SK-N-SH treated with all-trans-retinoic acid at 6 μM for 48 hours (cell line): ENCODE measurements around the gene CYP2B6.

Source experiments
- ARNTL ChIP-seq: fragments of 450-650 bp; formaldehyde crosslinking; IDR thresholded peaks from 2 replicates; pipeline ENCODE4 v1.5.0; 2020; ENCODE audit warnings: low read depth, mild to moderate bottlenecking, moderate library complexity, borderline replicate concordance
- CSDC2 ChIP-seq: fragments of 250-450 bp; sonication (Bioruptor Pico); IDR thresholded peaks from 2 replicates; pipeline ENCODE4 v1.5.0; 2020; ENCODE audit warnings: mild to moderate bottlenecking, moderate library complexity
- GLIS3 ChIP-seq: fragments of 250-450 bp; sonication (Bioruptor Pico); IDR thresholded peaks from 2 replicates; pipeline ENCODE4 v1.5.0; 2020; ENCODE audit warnings: mild to moderate bottlenecking, moderate library complexity
- PPARA ChIP-seq: fragments of 250-450 bp; sonication (Bioruptor Pico); IDR thresholded peaks from 2 replicates; pipeline ENCODE4 v1.5.0; 2020; ENCODE audit warnings: mild to moderate bottlenecking, borderline replicate concordance
- RARB ChIP-seq: fragments of 250-450 bp; sonication (Bioruptor Pico); IDR thresholded peaks from 2 replicates; pipeline ENCODE4 v1.8.0; 2021; ENCODE audit warnings: mild to moderate bottlenecking, moderate library complexity
- TOX ChIP-seq: fragments of 250-450 bp; sonication (Bioruptor Pico); IDR thresholded peaks from 2 replicates; pipeline ENCODE4 v1.8.0; 2021; ENCODE audit warnings: mild to moderate bottlenecking, moderate library complexity, borderline replicate concordance
- ZFP3 ChIP-seq: fragments of 250-450 bp; sonication (Bioruptor Pico); IDR thresholded peaks from 2 replicates; pipeline ENCODE4 v1.5.0; 2020; ENCODE audit warnings: mild to moderate bottlenecking, moderate library complexity
- TF ChIP-seq, protein P1 (sequence below): fragments of 250-450 bp; sonication (Bioruptor Pico); IDR thresholded peaks from 2 replicates; pipeline ENCODE4 v1.5.1; 2020; ENCODE audit warnings: low read depth, mild to moderate bottlenecking, moderate library complexity

DNA sequence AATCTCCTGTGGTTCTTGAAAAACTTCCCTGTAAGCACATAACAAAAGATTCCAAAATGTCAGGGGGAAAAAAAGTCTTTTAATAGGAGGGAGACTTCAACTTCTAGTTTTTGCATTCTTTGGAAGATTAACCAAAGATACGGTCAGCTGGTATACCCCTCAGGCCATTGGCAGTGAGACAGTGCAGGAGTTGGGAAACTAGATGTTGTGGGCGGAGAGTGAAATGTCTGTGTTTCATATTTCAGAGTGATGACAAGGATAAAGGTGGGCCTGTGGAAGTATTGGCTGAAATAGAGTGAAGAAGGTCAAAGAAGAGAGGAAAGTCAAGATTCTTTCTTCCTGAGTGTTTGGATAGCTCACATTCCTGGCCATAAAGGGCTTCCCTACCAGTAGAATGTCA is 40.8 kb downstream of the CYP2B6 start:
- no peak for TF ChIP-seq ZFP3
- no peak for TF ChIP-seq CSDC2 (CRISPR knock-in tag)
- no peak for TF ChIP-seq RARB (CRISPR knock-in tag)
- TF ChIP-seq ARNTL = no peak
- TF ChIP-seq, protein P1, sequence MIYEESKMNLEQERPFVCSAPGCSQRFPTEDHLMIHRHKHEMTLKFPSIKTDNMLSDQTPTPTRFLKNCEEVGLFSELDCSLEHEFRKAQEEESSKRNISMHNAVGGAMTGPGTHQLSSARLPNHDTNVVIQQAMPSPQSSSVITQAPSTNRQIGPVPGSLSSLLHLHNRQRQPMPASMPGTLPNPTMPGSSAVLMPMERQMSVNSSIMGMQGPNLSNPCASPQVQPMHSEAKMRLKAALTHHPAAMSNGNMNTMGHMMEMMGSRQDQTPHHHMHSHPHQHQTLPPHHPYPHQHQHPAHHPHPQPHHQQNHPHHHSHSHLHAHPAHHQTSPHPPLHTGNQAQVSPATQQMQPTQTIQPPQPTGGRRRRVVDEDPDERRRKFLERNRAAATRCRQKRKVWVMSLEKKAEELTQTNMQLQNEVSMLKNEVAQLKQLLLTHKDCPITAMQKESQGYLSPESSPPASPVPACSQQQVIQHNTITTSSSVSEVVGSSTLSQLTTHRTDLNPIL (CRISPR knock-in tag) = no peak
- no peak for TF ChIP-seq TOX (CRISPR knock-in tag)
- no peak for TF ChIP-seq PPARA (CRISPR knock-in tag)
- TF ChIP-seq GLIS3 (CRISPR knock-in tag) = no peak
